ENCODE data around the gene METTL16.

- TF ChIP-seq POLR2A (IDR thresholded peaks at IDR 0.05): no peak
- TF ChIP-seq, protein P1, sequence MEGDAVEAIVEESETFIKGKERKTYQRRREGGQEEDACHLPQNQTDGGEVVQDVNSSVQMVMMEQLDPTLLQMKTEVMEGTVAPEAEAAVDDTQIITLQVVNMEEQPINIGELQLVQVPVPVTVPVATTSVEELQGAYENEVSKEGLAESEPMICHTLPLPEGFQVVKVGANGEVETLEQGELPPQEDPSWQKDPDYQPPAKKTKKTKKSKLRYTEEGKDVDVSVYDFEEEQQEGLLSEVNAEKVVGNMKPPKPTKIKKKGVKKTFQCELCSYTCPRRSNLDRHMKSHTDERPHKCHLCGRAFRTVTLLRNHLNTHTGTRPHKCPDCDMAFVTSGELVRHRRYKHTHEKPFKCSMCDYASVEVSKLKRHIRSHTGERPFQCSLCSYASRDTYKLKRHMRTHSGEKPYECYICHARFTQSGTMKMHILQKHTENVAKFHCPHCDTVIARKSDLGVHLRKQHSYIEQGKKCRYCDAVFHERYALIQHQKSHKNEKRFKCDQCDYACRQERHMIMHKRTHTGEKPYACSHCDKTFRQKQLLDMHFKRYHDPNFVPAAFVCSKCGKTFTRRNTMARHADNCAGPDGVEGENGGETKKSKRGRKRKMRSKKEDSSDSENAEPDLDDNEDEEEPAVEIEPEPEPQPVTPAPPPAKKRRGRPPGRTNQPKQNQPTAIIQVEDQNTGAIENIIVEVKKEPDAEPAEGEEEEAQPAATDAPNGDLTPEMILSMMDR (IDR thresholded peaks at IDR 0.05 in 8 of 11, conservative IDR thresholded peaks at IDR 0.05 in 3 of 11): no peak
- no peak for TF ChIP-seq POLR2AphosphoS5 (IDR thresholded peaks at IDR 0.05)
Measured at GRCh38 chr17:2372681-2373080, 139.0 kb downstream of the METTL16 start.
